ENCODE measurements around the gene FAM177A1. TPM values are rescaled to one million over a fixed set of nuclear protein-coding genes. Genes with fewer than 3 reads are reported as not detected.

The FAM177A1 gene
- total RNA-seq (2022; extraction: Qiagen RNA extraction), result 89.3 to 97.7 TPM (median 95.8 TPM) in 5 replicates

GRCh38 chr14:35046048-35046750, at the start of gene FAM177A1:
Gene FAM177A1, plus strand, starts transcription at chr14:35046272. Its CDS starts 192 bp downstream, at chr14:35046464.

GRCh38 chr14:35121887-35122695, 76.0 kb downstream of the FAM177A1 start, which contains the start of the genes PPP2R3C and PRORP:
Gene PPP2R3C, minus strand, starts transcription at chr14:35121990. Its CDS starts 31 bp downstream, at chr14:35121959.
Gene PRORP, plus strand, starts transcription at chr14:35122552. Its CDS starts 694 bp downstream, at chr14:35123246.

Other genes with a start within 250 kb of the FAM177A1 start
- 22.7 to 36.5 TPM (median 25.5 TPM) in 5 replicates for gene BAZ1A, start 170.9 kb upstream of the FAM177A1 start, total RNA-seq (2022; extraction: Qiagen RNA extraction)
- gene SRP54, start 63.3 kb upstream of the FAM177A1 start, total RNA-seq (2022; extraction: Qiagen RNA extraction), result 52.4 to 74.7 TPM (median 56.8 TPM) in 5 replicates
- gene PPP2R3C, start 75.7 kb downstream of the FAM177A1 start, total RNA-seq (2022; extraction: Qiagen RNA extraction), result 22.3 to 27.6 TPM (median 25.1 TPM) in 5 replicates
- 31.3 to 39.1 TPM (median 33.8 TPM) in 5 replicates for gene PRORP, start 76.3 kb downstream of the FAM177A1 start, total RNA-seq (2022; extraction: Qiagen RNA extraction)
- 248 to 289 TPM (median 256 TPM) in 5 replicates for gene PSMA6, start 246.1 kb downstream of the FAM177A1 start, total RNA-seq (2022; extraction: Qiagen RNA extraction)

All from A549 treated with CORT108297 at 1 μM for 4 hours (cell line).